ENCODE measurements around the gene CASKIN1.
"Not testable (repeated sequence)": the region's sequence is repeated elsewhere in the genome, so short reads cannot be mapped to it uniquely, and the experiment has no call there.

CASKIN1 gene

DNA sequence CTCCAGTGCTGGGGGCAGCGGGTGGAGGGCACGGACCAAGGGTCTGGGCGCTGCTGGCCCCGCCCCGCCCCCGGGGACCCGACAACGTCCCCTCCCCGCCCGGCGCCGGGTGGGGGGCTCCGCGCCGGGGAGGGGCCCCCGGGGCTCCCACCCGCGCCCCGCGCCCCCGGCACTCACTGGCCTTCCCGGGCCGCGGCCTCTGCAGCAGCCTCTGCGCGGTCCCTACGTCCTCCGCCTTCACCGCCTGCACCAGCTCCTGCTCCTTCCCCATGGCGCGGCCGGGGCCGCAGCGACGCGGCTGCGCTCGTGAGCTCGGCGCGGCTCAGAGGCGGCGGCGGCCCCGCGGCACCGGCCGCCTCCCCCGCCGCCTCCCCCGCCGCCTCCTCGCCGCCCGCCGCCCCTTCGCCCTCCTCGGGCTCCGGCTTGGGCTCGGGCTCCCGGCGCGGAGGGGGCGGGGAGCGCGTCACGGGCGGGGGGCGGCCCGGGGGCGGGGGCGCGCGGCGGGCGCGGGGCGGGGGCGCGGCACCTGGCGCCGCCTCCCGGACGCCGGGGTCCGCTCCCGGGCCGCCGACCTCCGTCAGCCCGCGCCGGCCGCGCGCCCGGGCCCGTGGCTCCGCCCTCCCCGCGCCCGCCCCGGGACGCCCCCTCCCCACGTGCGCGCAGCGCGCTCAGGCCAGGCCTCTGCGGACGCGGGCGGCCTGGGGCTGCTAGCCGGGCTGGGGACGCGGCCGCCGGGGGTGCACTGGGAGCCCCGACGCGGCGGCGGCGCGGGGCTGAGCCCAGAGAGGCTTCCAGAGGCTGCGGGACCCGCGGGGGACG lies at the start of gene CASKIN1:
TSS of gene CASKIN1 (minus strand) at position 444 of the 819 bp plus-strand sequence. CDS start at position 271, 173 bp downstream.
- DNase-seq: no peak

GRCh38 chr16:2244926-2245795 lies 48.8 kb upstream of the CASKIN1 start:
- DNase-seq: no peak

GRCh38 chr16:2244301-2244700 lies 47.9 kb upstream of the CASKIN1 start:
- no peak for DNase-seq

GRCh38 chr16:2243781-2244180 lies 47.4 kb upstream of the CASKIN1 start:
- no peak for DNase-seq

DNA sequence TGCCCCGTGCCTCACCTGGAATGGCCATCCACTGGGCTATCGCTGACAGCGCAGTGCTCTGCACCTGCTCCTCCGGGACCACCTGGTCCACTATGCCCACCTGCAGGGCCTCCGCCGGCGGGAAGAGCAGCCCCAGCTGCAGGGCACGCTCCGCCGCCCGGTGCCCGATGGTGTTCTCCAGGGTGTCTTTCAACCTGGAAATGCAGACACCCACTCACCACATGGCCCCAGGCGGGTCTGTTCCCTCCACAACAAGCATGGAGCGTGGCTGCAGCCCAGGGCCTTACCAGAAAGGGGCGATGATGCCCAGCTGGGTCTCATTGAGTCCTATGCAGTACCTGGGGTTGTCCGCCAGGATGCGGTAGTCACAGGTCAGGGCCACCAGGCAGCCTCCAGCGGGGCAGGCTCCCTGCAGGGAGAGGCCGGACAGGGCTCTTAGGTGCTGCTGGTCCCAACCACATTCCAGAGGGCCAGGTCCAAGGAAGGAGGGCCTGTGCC lies 46.7 kb upstream of the CASKIN1 start:
- no peak for DNase-seq

DNA sequence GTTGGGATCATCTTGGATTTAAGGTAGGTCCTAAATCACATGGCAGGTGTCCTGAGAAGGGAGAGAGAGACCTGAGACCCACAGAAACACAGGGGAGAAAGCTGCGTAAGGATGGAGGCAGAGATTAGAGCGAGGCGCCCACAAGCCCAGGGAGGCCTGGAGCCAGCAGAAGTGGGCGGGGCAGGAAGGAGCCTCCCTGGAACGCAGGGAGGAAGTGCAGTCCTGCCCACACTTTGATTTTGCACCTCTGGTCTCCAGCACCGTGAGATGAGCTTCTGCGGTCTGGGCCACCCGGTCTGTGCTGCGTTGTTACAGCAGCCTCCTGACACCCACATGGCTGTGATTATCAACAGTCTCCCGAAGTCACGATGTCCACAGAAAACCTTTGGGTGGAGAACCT lies 46.2 kb upstream of the CASKIN1 start:
- DNase-seq: no peak

DNA sequence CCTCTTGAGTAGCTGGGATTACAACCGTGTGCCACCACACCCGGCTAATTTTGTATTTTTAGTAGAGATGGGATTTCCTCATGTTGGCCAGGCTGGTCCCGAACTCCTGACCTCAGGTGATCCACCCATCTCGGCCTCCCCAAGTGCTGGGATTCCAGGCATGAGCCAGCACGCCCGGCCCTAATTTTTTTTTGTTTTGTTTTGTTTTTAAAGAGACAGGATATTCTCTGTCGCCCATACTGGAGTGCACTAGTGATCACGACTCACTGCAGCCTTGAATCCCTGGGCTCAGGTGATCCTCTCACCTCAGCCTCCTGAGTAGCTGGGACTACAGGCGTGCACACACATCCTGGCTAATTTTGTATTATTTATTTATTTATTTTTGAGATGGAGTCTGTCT lies 43.9 kb upstream of the CASKIN1 start:
- not testable (repeated sequence) for DNase-seq

DNA sequence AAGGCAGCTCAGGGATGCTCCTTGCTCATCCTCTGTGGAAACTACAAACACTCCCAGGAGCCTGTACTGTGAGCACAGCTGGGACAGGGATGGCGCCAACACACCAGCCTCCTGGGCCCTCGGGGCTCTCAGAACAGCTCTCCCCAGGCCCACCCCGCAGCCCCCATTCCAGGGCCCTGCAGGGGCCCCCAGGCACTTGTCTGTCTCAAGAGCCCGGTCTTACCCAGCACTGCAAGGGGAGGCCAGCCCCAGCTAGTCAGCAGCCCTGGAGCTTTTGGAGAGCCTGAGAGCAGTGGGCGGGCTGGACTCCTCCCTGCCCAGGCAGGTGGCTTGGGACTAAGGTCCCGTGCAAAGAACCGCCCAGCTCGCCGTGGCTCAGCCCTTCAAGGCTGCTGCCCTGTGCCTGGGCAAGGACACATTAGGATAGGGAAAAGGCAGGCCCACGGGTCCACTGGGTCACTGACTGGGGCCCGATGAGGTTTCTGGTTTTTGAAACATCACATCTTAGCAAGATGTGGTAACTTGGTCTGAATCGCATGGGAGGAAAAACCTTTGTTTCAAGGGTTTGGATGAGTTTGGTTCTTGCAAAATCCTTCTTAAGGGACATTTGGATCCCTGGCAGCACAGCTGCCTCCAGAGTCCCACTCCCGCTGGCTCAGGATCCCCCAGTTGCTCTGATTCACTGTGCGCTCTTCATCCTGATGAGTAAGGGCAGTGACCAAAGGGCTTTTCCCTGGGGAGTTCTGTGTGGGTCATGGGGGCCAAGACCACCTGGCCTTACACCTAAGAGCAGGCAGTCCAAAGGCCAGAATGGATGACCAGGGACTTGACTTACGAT lies 42.7 kb upstream of the CASKIN1 start:
- no peak for DNase-seq

DNA sequence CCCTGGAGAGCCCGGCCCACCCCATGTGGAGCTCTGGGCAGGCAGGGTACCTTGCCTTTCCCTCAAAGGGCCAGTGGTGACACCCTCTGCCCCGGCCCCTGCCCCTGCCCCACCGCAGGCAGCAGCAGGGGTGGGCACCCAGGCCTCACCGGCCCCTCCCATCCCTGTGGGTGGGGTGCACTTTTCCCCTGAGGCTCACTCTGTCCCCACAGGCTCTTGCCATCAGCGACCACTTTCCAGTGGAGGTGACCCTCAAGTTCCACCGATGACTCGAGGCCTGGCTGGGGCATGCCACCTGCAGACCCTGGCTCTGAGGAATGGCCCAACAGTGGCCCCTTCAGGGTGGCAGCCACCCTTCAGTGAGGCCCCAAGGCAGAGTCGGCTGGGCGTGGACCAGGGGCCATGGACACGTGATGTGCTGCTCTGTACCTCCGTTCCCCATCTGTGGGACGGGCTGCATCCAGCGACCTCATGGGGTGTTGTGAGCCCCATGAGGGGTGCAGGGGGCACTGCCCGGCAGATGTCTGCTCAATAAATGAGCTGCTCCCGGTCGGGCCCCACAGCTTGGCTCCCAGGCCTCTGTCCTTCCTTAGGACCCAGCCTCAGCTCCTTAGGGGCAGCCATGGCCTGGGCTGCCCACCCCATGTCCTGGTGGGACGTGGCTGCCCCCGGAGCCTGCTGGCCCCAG lies 41.9 kb upstream of the CASKIN1 start:
- DNase-seq: no peak

DNA sequence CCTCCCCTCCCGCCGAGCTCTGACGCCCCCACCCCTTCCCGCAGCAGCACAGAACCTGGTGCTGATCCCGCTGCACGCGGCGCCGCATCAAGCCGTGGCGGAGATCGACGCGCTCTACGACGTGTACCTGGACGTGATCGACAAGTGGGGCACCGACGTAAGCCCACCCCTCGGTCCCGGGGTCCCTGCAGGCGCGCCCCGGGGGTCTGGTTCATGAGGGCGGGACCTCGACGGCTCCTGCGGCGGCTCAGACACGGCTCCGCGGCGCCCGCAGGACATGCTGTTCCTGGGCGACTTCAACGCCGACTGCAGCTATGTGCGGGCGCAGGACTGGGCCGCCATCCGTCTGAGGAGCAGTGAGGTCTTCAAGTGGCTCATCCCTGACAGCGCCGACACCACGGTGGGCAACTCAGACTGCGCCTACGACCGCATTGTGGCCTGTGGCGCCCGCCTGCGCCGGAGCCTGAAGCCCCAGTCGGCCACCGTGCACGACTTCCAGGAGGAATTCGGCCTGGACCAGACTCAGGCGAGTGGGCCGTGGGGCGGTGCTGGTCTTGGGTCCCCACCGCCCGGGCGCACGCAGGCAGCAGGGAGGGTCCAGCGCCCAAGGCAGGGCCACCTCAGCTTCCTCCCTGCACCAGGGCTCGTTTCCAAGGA lies 41.2 kb upstream of the CASKIN1 start:
- DNase-seq: no peak

GRCh38 chr16:2237102-2237482 lies 40.7 kb upstream of the CASKIN1 start:
- no peak for DNase-seq

GRCh38 chr16:2236337-2237101 lies 40.1 kb upstream of the CASKIN1 start, which contains the start of gene DNASE1L2:
Gene DNASE1L2 (plus strand): TSS chr16:2236444. CDS start chr16:2236817, 373 bp downstream.
- DNase-seq: no peak

DNA sequence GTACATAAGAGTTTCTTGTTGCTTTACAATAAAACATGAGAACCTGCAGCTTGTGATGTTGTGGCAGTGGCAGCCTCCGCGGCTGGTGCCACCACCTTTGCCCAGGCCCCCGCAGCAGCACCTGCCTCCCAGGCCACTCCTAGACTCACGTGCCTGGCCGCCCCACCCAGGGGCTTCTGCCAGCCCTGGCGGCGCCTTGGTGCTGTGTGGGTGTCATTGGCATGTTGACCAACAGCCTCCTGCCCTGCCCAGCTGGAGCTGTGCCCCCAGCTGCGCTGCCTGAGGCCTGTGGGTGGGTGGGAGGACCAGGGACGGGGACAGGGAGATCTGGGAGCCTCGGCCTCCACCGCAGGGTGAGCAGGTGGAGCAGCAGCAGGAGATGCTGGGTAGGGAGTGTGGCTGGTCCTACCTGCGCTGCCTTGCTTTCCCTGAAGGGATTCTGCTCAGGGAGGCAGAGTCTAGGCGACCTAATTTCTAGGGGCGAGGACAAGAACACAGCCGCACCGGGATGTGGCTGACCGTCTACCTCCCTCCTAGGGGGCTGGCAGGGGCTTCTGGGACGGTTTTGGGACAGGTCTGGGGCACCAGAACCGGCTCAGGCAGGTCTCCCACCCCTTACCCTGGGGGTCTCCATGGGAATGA lies 39.4 kb upstream of the CASKIN1 start:
- DNase-seq: no peak

- no peak for DNase-seq
These were observed 38.8 kb upstream of the CASKIN1 start for GRCh38 chr16:2235234-2235651.

- no peak for DNase-seq
These were observed 38.4 kb upstream of the CASKIN1 start for GRCh38 chr16:2234813-2235170.

- no peak for DNase-seq
These were observed 37.7 kb upstream of the CASKIN1 start for GRCh38 chr16:2233872-2234812.

GRCh38 chr16:2233046-2233775 lies 36.8 kb upstream of the CASKIN1 start:
- no peak for DNase-seq
